ENCODE measurements around the gene ASTN2.

- TF ChIP-seq CTCF (IDR thresholded peaks at IDR 0.05; ENCODE audit: insufficient read depth, low read depth, low read length) = no peak
- no peak for TF ChIP-seq EZH2 (IDR thresholded peaks at IDR 0.05; ENCODE audit: insufficient read depth, low read length)
These were observed 20.9 kb upstream of the ASTN2 start for GRCh38 chr9:117435630-117436261.
